Measurements from ENCODE around the gene DDR2. TPM values are rescaled to one million over a fixed set of nuclear protein-coding genes. Genes with fewer than 3 reads are reported as not detected.

The DDR2 gene
- polyA plus RNA-seq, 3 donors: 0.07 TPM; not detected in 2

DNA sequence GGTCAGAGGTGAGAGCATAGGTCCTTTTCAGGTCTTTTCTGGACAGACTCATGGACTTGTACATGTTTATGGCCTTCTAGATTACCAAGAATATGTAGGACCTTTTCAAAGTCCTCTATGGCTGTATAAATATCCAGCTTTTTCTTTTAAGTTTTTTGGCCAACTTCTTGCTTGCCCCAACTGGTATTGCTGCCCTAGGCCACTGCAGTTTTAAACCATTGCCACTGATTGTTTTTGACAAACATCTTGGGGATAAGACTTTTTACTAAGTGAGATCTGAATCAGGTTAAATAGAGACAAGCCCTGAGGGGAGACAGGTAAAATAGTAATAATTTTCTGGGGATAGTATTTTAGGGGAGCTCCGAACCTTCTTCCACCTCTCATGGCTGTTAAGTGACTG, 14.8 kb upstream of the DDR2 start:
- TF ChIP-seq, protein P1, sequence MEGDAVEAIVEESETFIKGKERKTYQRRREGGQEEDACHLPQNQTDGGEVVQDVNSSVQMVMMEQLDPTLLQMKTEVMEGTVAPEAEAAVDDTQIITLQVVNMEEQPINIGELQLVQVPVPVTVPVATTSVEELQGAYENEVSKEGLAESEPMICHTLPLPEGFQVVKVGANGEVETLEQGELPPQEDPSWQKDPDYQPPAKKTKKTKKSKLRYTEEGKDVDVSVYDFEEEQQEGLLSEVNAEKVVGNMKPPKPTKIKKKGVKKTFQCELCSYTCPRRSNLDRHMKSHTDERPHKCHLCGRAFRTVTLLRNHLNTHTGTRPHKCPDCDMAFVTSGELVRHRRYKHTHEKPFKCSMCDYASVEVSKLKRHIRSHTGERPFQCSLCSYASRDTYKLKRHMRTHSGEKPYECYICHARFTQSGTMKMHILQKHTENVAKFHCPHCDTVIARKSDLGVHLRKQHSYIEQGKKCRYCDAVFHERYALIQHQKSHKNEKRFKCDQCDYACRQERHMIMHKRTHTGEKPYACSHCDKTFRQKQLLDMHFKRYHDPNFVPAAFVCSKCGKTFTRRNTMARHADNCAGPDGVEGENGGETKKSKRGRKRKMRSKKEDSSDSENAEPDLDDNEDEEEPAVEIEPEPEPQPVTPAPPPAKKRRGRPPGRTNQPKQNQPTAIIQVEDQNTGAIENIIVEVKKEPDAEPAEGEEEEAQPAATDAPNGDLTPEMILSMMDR (IDR thresholded peaks at IDR 0.05): no peak
- H2AFZ ChIP-seq (ENCODE audit: insufficient read depth, low read depth, low read length, poor library complexity, severe bottlenecking): no peak overlapping the region
- H4K20me1 ChIP-seq (ENCODE audit: insufficient read depth, low read length): no peaks in the 10 kb centered on the region
- Mint-ChIP-seq H3K27ac (no peak overlapping the region), H3K4me1 (no peaks in the 10 kb centered on the region), H3K36me3 (no peaks in the 10 kb centered on the region), H3K4me3 (no peak overlapping the region), H3K9me3 (peaks cover 8 to 20% (median 14%) of the 10 kb centered on the region in 7 donors), H3K27me3 (ENCODE audit: low read depth in 3 of 3) (peaks cover under 1 to 5% (median 2%) of the 10 kb centered on the region in 3 donors)
- no peaks in the 10 kb centered on the region for H3K79me2 ChIP-seq (ENCODE audit: insufficient read depth, low read length)
- H3K4me3 ChIP-seq (replicated peaks in 1 of 3; ENCODE audit: low read depth in 2 of 3, low read length in 3 of 3): no peak overlapping the region
- no peaks in the 10 kb centered on the region for H3K27me3 ChIP-seq (ENCODE audit: control insufficient read depth in 2 of 2, insufficient read depth in 2 of 2, low read length in 2 of 2)
- H3K4me2 ChIP-seq (replicated peaks; ENCODE audit: extremely low read depth, low read length, poor library complexity, severe bottlenecking): no peak overlapping the region
- no peak overlapping the region for H3K9ac ChIP-seq (ENCODE audit: insufficient read depth, low read length, poor library complexity, severe bottlenecking)
- no peak for DNase-seq
- intact Hi-C loops (cut with micrococcal nuclease): no loop called here
- H3K36me3 ChIP-seq (replicated peaks in 1 of 2; ENCODE audit: control insufficient read depth in 1 of 2, insufficient read depth in 2 of 2, low read length in 2 of 2): no peaks in the 10 kb centered on the region
- no peaks in the 10 kb centered on the region for H3K4me1 ChIP-seq (ENCODE audit: control insufficient read depth in 1 of 2, insufficient read depth in 2 of 2, low read length in 2 of 2)
- peaks cover 0 to 17% of the 10 kb centered on the region in 2 donors for H3K9me3 ChIP-seq (replicated peaks in 1 of 2; ENCODE audit: control insufficient read depth in 1 of 2, insufficient read depth in 1 of 2, low read length in 2 of 2)
- H3K27ac ChIP-seq (ENCODE audit: low read depth in 1 of 2, low read length in 2 of 2): no peak overlapping the region
- WGBS (ENCODE audit: insufficient coverage): no CpG with 5 or more reads among the region's 1 CpG

DNA sequence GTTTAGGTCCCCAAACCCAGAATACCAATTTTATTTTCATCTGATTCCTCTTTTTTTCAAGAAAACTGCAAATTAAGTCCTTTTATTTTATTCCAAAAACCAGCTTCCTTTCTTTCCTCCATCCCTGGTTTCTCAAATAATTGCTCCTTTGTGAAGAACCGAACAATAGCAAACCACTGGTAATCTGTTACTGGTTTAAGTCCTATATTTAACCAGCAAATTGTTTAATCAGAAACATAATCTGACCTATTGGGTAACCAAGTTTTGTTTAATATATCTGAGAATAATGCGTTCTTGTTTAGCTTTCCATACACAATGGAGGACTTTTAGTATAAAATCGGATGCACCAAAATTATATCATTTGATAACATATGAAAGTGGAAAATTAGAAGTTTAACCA, 13.2 kb upstream of the DDR2 start:
- no peak overlapping the region for H3K27ac ChIP-seq (ENCODE audit: low read depth in 1 of 2, low read length in 2 of 2)
- no peaks in the 10 kb centered on the region for H3K36me3 ChIP-seq (replicated peaks in 1 of 2; ENCODE audit: control insufficient read depth in 1 of 2, insufficient read depth in 2 of 2, low read length in 2 of 2)
- no CpG with 5 or more reads among the region's 3 CpGs for WGBS (ENCODE audit: insufficient coverage)
- H3K4me3 ChIP-seq (replicated peaks in 1 of 3; ENCODE audit: low read depth in 2 of 3, low read length in 3 of 3): no peak overlapping the region
- peaks cover 0 to 17% of the 10 kb centered on the region in 2 donors for H3K9me3 ChIP-seq (replicated peaks in 1 of 2; ENCODE audit: control insufficient read depth in 1 of 2, insufficient read depth in 1 of 2, low read length in 2 of 2)
- Mint-ChIP-seq H3K27me3 (ENCODE audit: low read depth in 3 of 3) (peaks cover 0 to 3% (median 3%) of the 10 kb centered on the region in 3 donors), H3K4me1 (no peaks in the 10 kb centered on the region), H3K4me3 (no peak overlapping the region), H3K9me3 (peaks cover 8 to 20% (median 14%) of the 10 kb centered on the region in 7 donors), H3K36me3 (no peaks in the 10 kb centered on the region), H3K27ac (no peak overlapping the region)
- TF ChIP-seq, protein P1 (IDR thresholded peaks at IDR 0.05): no peak
- H3K4me1 ChIP-seq (ENCODE audit: control insufficient read depth in 1 of 2, insufficient read depth in 2 of 2, low read length in 2 of 2): no peaks in the 10 kb centered on the region
- intact Hi-C loops (cut with micrococcal nuclease): no loop called here
- no peaks in the 10 kb centered on the region for H3K79me2 ChIP-seq (ENCODE audit: insufficient read depth, low read length)
- H3K4me2 ChIP-seq (replicated peaks; ENCODE audit: extremely low read depth, low read length, poor library complexity, severe bottlenecking): no peak overlapping the region
- no peak for DNase-seq
- H2AFZ ChIP-seq (ENCODE audit: insufficient read depth, low read depth, low read length, poor library complexity, severe bottlenecking): no peak overlapping the region
- H3K9ac ChIP-seq (ENCODE audit: insufficient read depth, low read length, poor library complexity, severe bottlenecking): no peak overlapping the region
- no peaks in the 10 kb centered on the region for H4K20me1 ChIP-seq (ENCODE audit: insufficient read depth, low read length)
- no peaks in the 10 kb centered on the region for H3K27me3 ChIP-seq (ENCODE audit: control insufficient read depth in 2 of 2, insufficient read depth in 2 of 2, low read length in 2 of 2)

Measured in CD14-positive monocyte (primary cell).